ENCODE data around the gene MXI1. TPM values are rescaled to one million over a fixed set of nuclear protein-coding genes. Genes with fewer than 3 reads are reported as not detected.
"Not testable (repeated sequence)": the region's sequence is repeated elsewhere in the genome, so short reads cannot be mapped to it uniquely, and the experiment has no call there.

Gene MXI1
- total and polyA plus RNA-seq, 4 donors, result 9.6 to 52.0 (median 14.2) TPM

GRCh38 chr10:110330675-110331074 is 123.3 kb downstream of the MXI1 start:
- Histone ChIP-seq H3K9ac (ENCODE audit: low read depth in 1 of 2, low read length in 2 of 2) (no peak overlapping the region), H3K27ac (ENCODE audit: low read depth in 1 of 2, low read length in 2 of 2) (no peak overlapping the region), H3K4me3 (ENCODE audit: low read depth in 1 of 3, low read length in 3 of 3) (no peak overlapping the region), H3K4me1 (ENCODE audit: control insufficient read depth in 4 of 4, insufficient read depth in 4 of 4, low read length in 3 of 4) (no peaks in the 10 kb centered on the region), H3K27me3 (ENCODE audit: control insufficient read depth in 4 of 4, insufficient read depth in 4 of 4, low read length in 3 of 4) (no peaks in the 10 kb centered on the region), H3K9me3 (ENCODE audit: control insufficient read depth in 4 of 4, low read length in 3 of 4) (peaks cover 0 to 2% (median 0%) of the 10 kb centered on the region in 4 donors), H3K36me3 (ENCODE audit: control insufficient read depth in 4 of 4, insufficient read depth in 3 of 4, low read depth in 1 of 4, low read length in 3 of 4) (no peaks in the 10 kb centered on the region)
- DNase-seq (ENCODE audit: low spot score), result no peak
- TF ChIP-seq, protein P1, sequence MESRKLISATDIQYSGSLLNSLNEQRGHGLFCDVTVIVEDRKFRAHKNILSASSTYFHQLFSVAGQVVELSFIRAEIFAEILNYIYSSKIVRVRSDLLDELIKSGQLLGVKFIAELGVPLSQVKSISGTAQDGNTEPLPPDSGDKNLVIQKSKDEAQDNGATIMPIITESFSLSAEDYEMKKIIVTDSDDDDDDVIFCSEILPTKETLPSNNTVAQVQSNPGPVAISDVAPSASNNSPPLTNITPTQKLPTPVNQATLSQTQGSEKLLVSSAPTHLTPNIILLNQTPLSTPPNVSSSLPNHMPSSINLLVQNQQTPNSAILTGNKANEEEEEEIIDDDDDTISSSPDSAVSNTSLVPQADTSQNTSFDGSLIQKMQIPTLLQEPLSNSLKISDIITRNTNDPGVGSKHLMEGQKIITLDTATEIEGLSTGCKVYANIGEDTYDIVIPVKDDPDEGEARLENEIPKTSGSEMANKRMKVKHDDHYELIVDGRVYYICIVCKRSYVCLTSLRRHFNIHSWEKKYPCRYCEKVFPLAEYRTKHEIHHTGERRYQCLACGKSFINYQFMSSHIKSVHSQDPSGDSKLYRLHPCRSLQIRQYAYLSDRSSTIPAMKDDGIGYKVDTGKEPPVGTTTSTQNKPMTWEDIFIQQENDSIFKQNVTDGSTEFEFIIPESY (IDR thresholded peaks at IDR 0.05), result no peak
- TF ChIP-seq REST (IDR thresholded peaks at IDR 0.05) (no peak), FOXA2 (IDR thresholded peaks at IDR 0.05) (no peak), TAF1 (conservative IDR thresholded peaks at IDR 0.05) (no peak), YY1 (IDR thresholded peaks at IDR 0.05) (no peak), NR2F2 (IDR thresholded peaks at IDR 0.05) (no peak), SP1 (IDR thresholded peaks at IDR 0.05) (no peak), HNF4A (conservative IDR thresholded peaks at IDR 0.05) (no peak), HNF4G (IDR thresholded peaks at IDR 0.05) (no peak), GABPA (IDR thresholded peaks at IDR 0.05 in 1 of 2, conservative IDR thresholded peaks at IDR 0.05 in 1 of 2) (no peak), RXRA (IDR thresholded peaks at IDR 0.05) (no peak), RAD21 (IDR thresholded peaks at IDR 0.05) (no peak), JUND (IDR thresholded peaks at IDR 0.05) (no peak), FOXA1 (IDR thresholded peaks at IDR 0.05) (no peak), EGR1 (IDR thresholded peaks at IDR 0.05; ENCODE audit: low read depth in 2 of 2) (no peak)
- TF ChIP-seq, protein P2, sequence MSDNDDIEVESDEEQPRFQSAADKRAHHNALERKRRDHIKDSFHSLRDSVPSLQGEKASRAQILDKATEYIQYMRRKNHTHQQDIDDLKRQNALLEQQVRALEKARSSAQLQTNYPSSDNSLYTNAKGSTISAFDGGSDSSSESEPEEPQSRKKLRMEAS (IDR thresholded peaks at IDR 0.05), result no peak
- TF ChIP-seq, protein P3, sequence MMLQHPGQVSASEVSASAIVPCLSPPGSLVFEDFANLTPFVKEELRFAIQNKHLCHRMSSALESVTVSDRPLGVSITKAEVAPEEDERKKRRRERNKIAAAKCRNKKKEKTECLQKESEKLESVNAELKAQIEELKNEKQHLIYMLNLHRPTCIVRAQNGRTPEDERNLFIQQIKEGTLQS (IDR thresholded peaks at IDR 0.05), result no peak
- TF ChIP-seq, protein P4, sequence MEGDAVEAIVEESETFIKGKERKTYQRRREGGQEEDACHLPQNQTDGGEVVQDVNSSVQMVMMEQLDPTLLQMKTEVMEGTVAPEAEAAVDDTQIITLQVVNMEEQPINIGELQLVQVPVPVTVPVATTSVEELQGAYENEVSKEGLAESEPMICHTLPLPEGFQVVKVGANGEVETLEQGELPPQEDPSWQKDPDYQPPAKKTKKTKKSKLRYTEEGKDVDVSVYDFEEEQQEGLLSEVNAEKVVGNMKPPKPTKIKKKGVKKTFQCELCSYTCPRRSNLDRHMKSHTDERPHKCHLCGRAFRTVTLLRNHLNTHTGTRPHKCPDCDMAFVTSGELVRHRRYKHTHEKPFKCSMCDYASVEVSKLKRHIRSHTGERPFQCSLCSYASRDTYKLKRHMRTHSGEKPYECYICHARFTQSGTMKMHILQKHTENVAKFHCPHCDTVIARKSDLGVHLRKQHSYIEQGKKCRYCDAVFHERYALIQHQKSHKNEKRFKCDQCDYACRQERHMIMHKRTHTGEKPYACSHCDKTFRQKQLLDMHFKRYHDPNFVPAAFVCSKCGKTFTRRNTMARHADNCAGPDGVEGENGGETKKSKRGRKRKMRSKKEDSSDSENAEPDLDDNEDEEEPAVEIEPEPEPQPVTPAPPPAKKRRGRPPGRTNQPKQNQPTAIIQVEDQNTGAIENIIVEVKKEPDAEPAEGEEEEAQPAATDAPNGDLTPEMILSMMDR (IDR thresholded peaks at IDR 0.05; ENCODE audit: low read depth, low read length, missing input control), result no peak
- WGBS, result 93% methylated on average over 6 of the region's 6 CpGs

DNA sequence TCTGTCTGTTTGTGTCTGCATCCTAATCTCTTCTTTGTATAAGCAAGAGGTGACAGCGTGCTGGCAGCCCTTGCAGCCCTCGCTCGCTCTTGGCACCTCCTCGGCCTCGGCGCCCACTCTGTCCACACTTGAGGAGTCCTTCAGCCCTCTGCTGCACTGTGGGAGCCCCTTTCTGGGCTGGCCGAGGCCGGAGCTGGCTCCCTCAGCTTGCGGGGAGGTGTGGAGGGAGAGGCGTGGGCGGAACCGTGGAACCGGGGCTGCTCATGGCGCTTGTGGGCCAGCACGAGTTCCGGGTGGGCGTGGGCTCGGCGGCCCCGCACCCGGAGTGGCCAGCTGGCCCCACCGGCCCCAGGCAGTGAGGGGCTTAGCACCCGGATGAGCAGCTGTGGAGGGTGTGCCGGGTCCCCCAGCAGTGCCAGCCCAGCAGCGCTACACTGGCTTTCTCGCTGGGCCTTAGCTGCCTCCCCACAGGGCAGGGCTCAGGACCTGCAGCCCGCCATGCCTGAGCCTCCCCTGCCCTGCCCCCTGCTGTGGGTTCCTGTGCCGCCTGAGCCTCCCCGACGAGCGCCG is 123.9 kb downstream of the MXI1 start:
- H3K4me3 ChIP-seq (ENCODE audit: low read depth in 1 of 3, low read length in 3 of 3); H3K27ac ChIP-seq (ENCODE audit: low read depth in 1 of 2, low read length in 2 of 2); H3K27me3 ChIP-seq (ENCODE audit: control insufficient read depth in 4 of 4, insufficient read depth in 4 of 4, low read length in 3 of 4); H3K4me1 ChIP-seq (ENCODE audit: control insufficient read depth in 4 of 4, insufficient read depth in 4 of 4, low read length in 3 of 4); H3K9ac ChIP-seq (ENCODE audit: low read depth in 1 of 2, low read length in 2 of 2); DNase-seq (ENCODE audit: low spot score); H3K9me3 ChIP-seq (ENCODE audit: control insufficient read depth in 4 of 4, low read length in 3 of 4); H3K36me3 ChIP-seq (ENCODE audit: control insufficient read depth in 4 of 4, insufficient read depth in 3 of 4, low read depth in 1 of 4, low read length in 3 of 4): not testable (repeated sequence)
- 97% methylated on average over 32 of the region's 32 CpGs for WGBS
